HEK293 (cell line): ENCODE data around the gene MYRIP.

Experiments used
- BCL11A ChIP-seq: fragments of 450-650 bp; formaldehyde crosslinking; IDR thresholded peaks from 2 replicates; pipeline ENCODE4 v1.5.1; 2016; ENCODE audit warnings: low read depth, missing biosample characterization, missing genetic modification characterization
- GFI1B ChIP-seq: fragments of 450-650 bp; formaldehyde crosslinking; IDR thresholded peaks from 2 replicates; pipeline ENCODE4 v1.5.1; 2016; ENCODE audit warnings: missing biosample characterization, missing genetic modification characterization
- KLF10 ChIP-seq: fragments of 450-650 bp; IDR thresholded peaks from 2 replicates; pipeline ENCODE4 v1.5.1; 2018; ENCODE audit warnings: missing biosample characterization, mild to moderate bottlenecking, missing genetic modification characterization
- PRDM10 ChIP-seq: fragments of 450-650 bp; formaldehyde crosslinking; IDR thresholded peaks from 2 replicates; pipeline ENCODE4 v1.5.1; 2016; ENCODE audit warnings: missing biosample characterization, missing genetic modification characterization
- ZNF391 ChIP-seq: fragments of 450-650 bp; formaldehyde crosslinking; IDR thresholded peaks from 2 replicates; pipeline ENCODE4 v1.5.1; 2016; ENCODE audit warnings: low read depth, missing biosample characterization, missing genetic modification characterization, borderline replicate concordance
- ZNF660 ChIP-seq: fragments of 450-650 bp; IDR thresholded peaks from 2 replicates; pipeline ENCODE4 v1.5.1; 2018; ENCODE audit warnings: missing biosample characterization, mild to moderate bottlenecking, missing genetic modification characterization
- ZNF785 ChIP-seq: fragments of 450-650 bp; formaldehyde crosslinking; IDR thresholded peaks from 2 replicates; pipeline ENCODE4 v1.5.1; 2016; ENCODE audit warnings: missing biosample characterization, missing genetic modification characterization
- ZNF791 ChIP-seq: fragments of 450-650 bp; formaldehyde crosslinking; IDR thresholded peaks from 2 replicates; pipeline ENCODE4 v1.5.1; 2016; ENCODE audit warnings: missing biosample characterization, missing genetic modification characterization
- TF ChIP-seq, protein P1 (sequence below): fragments of 450-650 bp; formaldehyde crosslinking; IDR thresholded peaks from 2 replicates; pipeline ENCODE4 v1.5.1; 2016; ENCODE audit warnings: missing biosample characterization, missing genetic modification characterization
- TF ChIP-seq, protein P2 (sequence below): fragments of 450-650 bp; formaldehyde crosslinking; IDR thresholded peaks from 2 replicates; pipeline ENCODE4 v1.5.1; 2016; ENCODE audit warnings: missing biosample characterization, missing genetic modification characterization, low read depth

DNA sequence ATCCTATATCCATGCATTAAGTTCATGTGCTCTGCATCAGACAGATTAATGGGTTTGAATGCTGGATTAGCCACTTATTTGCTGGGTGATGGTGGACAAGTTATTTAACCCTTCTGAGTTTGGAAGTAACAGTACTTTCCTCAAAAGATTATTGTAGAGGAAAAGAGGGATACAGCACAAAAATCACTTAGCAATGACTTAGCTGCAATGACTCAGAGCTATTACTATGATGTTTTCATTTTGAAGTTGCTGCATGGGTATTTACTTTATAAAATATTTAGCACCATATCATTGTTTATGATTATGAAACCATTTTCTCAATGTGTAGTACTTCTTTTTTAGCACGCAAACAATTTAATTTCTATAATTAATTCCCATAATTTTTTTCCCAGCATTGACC lies 248.4 kb downstream of the MYRIP start:
- TF ChIP-seq ZNF391 (no peak), GFI1B (tag by site-specific recombination) (no peak), ZNF785 (tag by site-specific recombination) (no peak), PRDM10 (no peak), ZNF791 (no peak), BCL11A (tag by site-specific recombination) (no peak), ZNF660 (tag by site-specific recombination) (no peak), KLF10 (tag by site-specific recombination) (no peak)
- TF ChIP-seq, protein P1, sequence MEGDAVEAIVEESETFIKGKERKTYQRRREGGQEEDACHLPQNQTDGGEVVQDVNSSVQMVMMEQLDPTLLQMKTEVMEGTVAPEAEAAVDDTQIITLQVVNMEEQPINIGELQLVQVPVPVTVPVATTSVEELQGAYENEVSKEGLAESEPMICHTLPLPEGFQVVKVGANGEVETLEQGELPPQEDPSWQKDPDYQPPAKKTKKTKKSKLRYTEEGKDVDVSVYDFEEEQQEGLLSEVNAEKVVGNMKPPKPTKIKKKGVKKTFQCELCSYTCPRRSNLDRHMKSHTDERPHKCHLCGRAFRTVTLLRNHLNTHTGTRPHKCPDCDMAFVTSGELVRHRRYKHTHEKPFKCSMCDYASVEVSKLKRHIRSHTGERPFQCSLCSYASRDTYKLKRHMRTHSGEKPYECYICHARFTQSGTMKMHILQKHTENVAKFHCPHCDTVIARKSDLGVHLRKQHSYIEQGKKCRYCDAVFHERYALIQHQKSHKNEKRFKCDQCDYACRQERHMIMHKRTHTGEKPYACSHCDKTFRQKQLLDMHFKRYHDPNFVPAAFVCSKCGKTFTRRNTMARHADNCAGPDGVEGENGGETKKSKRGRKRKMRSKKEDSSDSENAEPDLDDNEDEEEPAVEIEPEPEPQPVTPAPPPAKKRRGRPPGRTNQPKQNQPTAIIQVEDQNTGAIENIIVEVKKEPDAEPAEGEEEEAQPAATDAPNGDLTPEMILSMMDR (tag by site-specific recombination), result no peak
- TF ChIP-seq, protein P2, sequence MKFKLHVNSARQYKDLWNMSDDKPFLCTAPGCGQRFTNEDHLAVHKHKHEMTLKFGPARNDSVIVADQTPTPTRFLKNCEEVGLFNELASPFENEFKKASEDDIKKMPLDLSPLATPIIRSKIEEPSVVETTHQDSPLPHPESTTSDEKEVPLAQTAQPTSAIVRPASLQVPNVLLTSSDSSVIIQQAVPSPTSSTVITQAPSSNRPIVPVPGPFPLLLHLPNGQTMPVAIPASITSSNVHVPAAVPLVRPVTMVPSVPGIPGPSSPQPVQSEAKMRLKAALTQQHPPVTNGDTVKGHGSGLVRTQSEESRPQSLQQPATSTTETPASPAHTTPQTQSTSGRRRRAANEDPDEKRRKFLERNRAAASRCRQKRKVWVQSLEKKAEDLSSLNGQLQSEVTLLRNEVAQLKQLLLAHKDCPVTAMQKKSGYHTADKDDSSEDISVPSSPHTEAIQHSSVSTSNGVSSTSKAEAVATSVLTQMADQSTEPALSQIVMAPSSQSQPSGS, result no peak
